ENCODE measurements around the gene EMD.
"Not testable (repeated sequence)": the region's sequence is repeated elsewhere in the genome, so short reads cannot be mapped to it uniquely, and the experiment has no call there.

The EMD gene

GRCh38 chrX:154378799-154379568, at the start of gene EMD:
TSS of gene EMD (plus strand) at chrX:154379295. CDS start at chrX:154379485, 190 bp downstream.
- in situ Hi-C loops (cut with MboI; ENCODE audit: low sequenced_read_pairs), result no loop called here

GRCh38 chrX:154332561-154332960, 46.5 kb upstream of the EMD start:
- in situ Hi-C loops (cut with MboI; ENCODE audit: low sequenced_read_pairs), result no loop called here

DNA sequence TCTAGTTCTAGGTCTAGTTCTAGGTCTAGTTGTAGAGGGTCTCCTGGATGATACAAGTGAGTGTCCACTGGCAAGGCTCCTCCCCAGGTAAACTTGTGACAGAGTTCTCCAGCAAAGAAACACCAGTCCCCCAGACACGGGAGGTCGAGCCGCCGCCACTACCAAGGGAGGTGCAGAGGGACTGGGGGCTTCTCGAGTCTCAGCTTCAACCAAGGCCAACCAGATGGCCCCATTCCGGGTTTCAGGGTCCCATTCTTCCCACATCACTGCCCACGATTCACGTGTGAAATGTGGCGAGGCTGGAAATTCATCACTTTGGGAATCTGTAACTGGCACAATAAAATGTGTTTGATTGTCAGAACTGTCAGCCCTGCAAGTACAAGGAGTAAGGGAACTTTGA, 46.0 kb upstream of the EMD start:
- in situ Hi-C loops (cut with MboI; ENCODE audit: low sequenced_read_pairs), result no loop called here

GRCh38 chrX:154333837-154334271, 45.2 kb upstream of the EMD start:
- in situ Hi-C loops (cut with MboI; ENCODE audit: low sequenced_read_pairs), result no loop called here

DNA sequence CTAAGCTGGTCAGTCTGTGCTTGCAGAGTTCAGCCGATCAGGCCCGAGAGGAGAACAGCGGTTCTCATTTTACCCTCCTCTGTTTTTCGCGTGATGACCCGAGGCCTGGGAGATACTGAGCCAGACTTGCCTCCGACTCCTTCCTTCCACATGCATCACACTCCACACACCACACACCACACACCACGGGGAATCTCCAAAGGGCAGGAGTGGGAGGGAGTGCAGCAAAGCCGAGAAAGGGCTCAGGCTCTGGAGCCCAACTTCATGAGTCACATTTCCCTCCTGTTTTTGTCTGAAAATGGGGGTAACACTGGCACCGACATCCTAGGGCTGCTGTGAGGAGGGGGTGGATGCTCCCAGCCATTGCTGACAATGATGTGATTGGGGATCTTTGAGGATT, 44.6 kb upstream of the EMD start:
- in situ Hi-C loops (cut with MboI; ENCODE audit: low sequenced_read_pairs), result no loop called here

- in situ Hi-C loops (cut with MboI; ENCODE audit: low sequenced_read_pairs), result not testable (repeated sequence)
Observed at GRCh38 chrX:154341399-154342298, 37.4 kb upstream of the EMD start.

DNA sequence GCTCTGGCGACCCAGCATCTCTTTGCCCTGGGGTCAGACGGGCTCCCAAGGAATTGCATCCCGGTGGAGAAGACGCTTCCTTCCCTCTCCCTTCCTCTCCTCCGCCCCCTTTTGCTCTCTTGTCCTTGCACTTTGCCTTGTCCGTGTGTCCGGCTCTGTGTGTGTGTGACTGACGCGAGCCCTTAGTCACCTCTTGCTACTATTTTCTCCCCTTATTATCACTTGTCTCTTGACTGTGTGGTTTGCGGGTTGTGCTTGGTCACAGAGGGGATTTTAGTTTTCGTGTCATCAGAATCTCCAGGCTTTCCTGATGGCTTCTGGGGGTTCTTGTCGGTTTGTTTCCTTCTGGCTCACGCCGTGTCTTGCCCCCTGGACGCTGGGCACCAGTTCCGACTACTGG, 36.0 kb upstream of the EMD start:
- in situ Hi-C loops (cut with MboI; ENCODE audit: low sequenced_read_pairs), result not testable (repeated sequence)

- in situ Hi-C loops (cut with MboI; ENCODE audit: low sequenced_read_pairs), result not testable (repeated sequence)
Observed at GRCh38 chrX:154343620-154344019, 35.5 kb upstream of the EMD start.

DNA sequence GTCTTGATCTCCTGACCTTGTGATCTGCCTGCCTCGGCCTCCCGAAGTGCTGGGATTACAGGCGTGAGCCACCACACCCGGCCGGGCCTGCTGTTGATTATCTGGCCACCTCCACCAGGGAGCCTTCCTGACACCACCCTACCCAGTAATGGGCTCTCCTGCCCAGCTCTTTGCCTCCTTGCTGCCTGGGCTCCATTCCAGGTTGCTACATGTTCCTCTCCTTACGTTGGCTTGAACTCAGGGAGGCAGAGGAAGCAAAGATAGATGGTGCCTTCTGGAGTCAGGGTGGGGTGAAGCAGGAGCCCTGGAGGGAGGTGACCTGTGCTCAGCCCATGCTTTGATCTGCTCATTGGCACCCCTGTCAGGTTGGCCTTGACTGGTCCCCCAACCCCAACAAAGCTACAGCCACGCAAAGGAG, 31.0 kb upstream of the EMD start:
- in situ Hi-C loops (cut with MboI; ENCODE audit: low sequenced_read_pairs), result no loop called here

DNA sequence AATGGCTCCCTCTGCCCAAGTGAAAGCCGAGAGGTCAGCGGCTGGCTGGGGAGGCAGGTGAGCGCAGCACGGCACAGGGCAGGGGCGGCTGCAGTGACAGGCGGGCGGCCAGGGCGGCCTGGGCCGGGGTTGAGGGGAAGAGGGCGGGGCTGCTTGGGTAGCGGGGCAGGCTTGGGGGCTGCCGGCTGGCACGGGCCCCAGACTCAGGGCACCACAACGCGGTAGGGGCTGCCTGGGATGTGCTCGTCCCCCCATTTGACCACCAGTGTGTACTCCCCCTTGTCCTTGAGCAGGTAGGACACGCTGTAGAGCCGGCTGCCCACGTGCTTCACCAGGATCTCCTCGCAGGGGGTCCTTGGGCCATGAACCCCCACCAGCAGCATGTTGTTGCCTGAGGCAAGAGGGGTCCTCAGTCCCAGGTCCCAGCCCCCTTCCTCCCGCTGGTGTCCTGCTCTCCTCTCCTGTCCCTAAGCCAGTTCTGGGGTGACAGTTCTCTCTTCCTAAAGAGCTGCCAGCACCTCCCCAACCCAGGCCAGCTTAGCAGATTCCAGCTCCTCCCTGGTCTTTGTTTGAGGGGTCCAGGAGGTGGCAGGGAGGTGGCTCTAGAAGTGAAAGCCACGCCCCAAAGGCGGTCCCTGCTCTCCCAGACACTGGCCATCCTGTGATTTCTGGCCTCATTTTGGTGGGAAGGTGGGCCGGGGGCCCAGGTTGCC, 30.3 kb upstream of the EMD start:
- in situ Hi-C loops (cut with MboI; ENCODE audit: low sequenced_read_pairs), result no loop called here

- in situ Hi-C loops (cut with MboI; ENCODE audit: low sequenced_read_pairs), result no loop called here
Observed at GRCh38 chrX:154349359-154349935, 29.6 kb upstream of the EMD start.

- in situ Hi-C loops (cut with MboI; ENCODE audit: low sequenced_read_pairs), result no loop called here
Observed at GRCh38 chrX:154349979-154350378, 29.1 kb upstream of the EMD start.

DNA sequence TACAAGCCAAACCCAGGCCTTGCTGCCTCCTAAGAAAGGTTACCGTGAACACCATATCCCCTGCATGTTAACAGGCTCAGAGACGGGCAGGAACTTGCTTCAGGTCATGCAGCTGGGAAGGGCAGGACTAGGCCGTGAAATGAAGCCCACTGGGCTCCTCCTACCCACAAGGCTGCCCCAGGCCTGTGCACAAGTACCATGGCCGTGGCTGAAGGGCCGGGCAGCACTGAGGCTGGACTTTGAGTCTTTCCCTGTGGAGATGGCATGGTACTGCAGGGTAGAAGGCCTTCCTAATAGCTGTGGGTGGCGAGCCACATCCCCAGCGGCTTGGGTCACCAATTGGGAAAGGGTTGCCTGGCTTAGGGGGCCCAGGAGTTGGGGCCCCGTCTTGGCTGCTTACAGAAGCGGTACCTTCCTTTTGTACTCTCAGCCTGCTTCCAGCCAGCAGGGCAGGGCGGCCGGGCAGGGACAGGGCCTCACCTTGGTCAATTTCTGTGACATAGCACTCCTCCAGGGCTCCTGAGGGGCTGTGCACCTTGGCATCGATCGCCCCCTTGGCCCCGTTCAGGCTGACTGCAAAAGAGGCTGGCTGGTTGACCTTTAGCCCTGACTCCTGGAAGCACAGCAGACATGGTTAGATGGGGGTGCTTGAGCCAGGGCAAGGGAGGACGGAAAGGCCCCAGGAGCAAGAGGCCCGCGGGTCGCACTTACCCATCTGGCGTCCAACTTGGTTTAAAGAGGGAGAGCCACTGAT, 28.5 kb upstream of the EMD start:
- in situ Hi-C loops (cut with MboI; ENCODE audit: low sequenced_read_pairs), result no loop called here

GRCh38 chrX:154351183-154352011, 27.7 kb upstream of the EMD start:
- in situ Hi-C loops (cut with MboI; ENCODE audit: low sequenced_read_pairs), result no loop called here

- in situ Hi-C loops (cut with MboI; ENCODE audit: low sequenced_read_pairs), result no loop called here
Observed at GRCh38 chrX:154352012-154352401, 27.1 kb upstream of the EMD start.

DNA sequence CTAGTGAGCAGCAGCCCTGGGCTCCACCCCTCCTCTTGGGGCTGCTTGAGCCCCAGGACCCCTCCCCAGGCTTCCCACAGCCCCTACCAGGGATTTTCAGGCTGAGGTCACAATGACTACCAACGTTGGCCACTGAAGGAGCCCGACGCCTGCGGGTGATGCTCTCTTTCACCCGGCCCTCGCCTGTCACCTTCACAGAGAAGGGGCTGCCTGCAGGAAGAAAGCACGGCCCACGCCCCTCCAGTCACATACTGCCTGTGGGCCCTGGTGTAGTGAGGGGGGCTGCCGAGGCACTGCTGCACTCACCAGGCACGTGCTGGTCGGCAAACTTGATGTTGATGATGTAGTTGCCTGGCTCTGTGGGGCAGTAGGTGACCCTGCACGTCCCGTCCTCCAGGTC, 26.6 kb upstream of the EMD start:
- in situ Hi-C loops (cut with MboI; ENCODE audit: low sequenced_read_pairs), result no loop called here

DNA sequence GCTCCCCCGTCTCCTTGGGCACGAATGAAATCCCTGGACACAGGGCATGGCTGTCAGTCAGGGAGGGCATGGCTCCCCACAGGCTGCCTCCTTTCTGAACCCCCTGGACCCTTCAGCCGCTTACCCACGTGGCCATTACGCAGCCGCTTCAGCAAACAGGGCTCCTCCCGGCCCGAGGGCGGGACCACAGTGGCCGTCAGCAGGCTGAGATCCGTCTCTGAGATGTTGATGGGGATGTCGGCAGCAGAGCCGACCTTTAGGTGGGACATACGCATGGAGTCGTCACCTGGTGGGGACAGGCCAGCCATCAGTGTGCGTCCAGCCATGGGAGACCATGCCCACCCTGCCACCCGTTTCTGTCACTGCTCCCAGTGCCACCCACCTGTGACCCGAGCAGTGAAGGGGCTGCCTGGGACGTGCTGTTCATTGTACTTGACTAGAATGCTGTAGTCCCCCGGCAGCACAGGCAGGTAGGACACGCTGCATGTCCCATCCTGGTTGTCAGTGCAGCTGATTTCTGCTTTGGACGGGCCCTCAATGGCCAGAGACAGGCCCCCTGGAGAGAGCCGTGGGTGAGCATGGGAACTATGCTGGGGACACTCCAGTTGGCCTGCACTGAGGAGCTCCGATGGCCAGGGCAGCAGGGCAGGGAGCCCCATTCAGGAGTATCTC, 25.8 kb upstream of the EMD start:
- in situ Hi-C loops (cut with MboI; ENCODE audit: low sequenced_read_pairs), result no loop called here

DNA sequence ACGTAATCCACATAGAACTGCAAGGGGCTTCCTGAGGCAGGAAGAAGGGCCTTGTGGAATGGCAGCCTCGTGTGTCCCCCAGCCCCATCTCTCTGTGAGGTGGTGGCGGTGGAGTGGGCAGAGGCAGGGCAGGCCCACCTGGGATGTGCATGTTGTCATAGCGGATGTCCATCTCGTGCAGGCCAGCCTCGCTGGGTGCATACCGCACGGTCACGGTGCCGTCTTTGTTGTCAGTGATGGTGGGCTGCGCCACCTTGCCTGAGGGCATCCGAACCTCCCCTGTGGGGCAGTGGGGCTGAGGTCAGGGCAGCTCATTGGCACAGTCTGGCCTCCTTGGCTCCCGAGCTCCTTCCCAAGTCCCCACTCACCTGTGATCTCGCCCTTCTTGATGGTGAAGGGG, 25.1 kb upstream of the EMD start:
- in situ Hi-C loops (cut with MboI; ENCODE audit: low sequenced_read_pairs), result no loop called here

- in situ Hi-C loops (cut with MboI; ENCODE audit: low sequenced_read_pairs), result no loop called here
Observed at GRCh38 chrX:154354516-154354915, 24.6 kb upstream of the EMD start.

Measured in hTERT RPE-1 (cell line).